Neuron (in vitro differentiated cells): ENCODE results near the gene TMA16.
"Not testable (repeated sequence)": the region's sequence is repeated elsewhere in the genome, so short reads cannot be mapped to it uniquely, and the experiment has no call there.

Experiments used
- H2AFZ ChIP-seq: one replicate; pipeline ENCODE4 v1.6.1; 2013; ENCODE audit warnings: low read depth, mild to moderate bottlenecking, inconsistent platforms, low read length, moderate library complexity
- H3K27me3 ChIP-seq: one replicate; pipeline ENCODE4 v1.6.1; 2013; ENCODE audit warnings: low read length; ENCODE audit not compliant: insufficient read depth
- H3K36me3 ChIP-seq: one replicate; pipeline ENCODE4 v1.6.1; 2013; ENCODE audit warnings: low read length; ENCODE audit not compliant: insufficient read depth
- H3K4me1 ChIP-seq: one replicate; pipeline ENCODE4 v1.6.1; 2013; ENCODE audit warnings: low read length; ENCODE audit not compliant: insufficient read depth
- H3K4me3 ChIP-seq: 2 replicates; pipeline ENCODE4 v1.5.1; 2013; ENCODE audit warnings: mild to moderate bottlenecking, low read length, moderate library complexity
- H3K9me3 ChIP-seq: one replicate; pipeline ENCODE4 v1.6.1; 2013; ENCODE audit warnings: low read length

The TMA16 gene

GRCh38 chr4:163494360-163495241 lies at the start of gene TMA16:
TSS of gene TMA16 (plus strand) at chr4:163494690. CDS start at chr4:163494802, 112 bp downstream.
- Histone ChIP-seq H3K27me3 (no peaks in the 10 kb centered on the region), H3K4me1 (peaks cover 8% of the 10 kb centered on the region), H2AFZ (peak within 1 kb of the TSS; percentile 83), H3K36me3 (peaks cover 3% of the 10 kb centered on the region), H3K9me3 (no peaks in the 10 kb centered on the region), H3K4me3 (peak within 1 kb of the TSS; percentile 69)

GRCh38 chr4:163447023-163447422 lies 47.5 kb upstream of the TMA16 start:
- H3K36me3 ChIP-seq, H3K27me3 ChIP-seq, H3K4me3 ChIP-seq, H3K4me1 ChIP-seq, H3K9me3 ChIP-seq, H2AFZ ChIP-seq: not testable (repeated sequence)

- H3K4me1 ChIP-seq, result no peaks in the 10 kb centered on the region
- H3K9me3 ChIP-seq, result no peaks in the 10 kb centered on the region
- H3K27me3 ChIP-seq, result no peaks in the 10 kb centered on the region
Observed at GRCh38 chr4:163447481-163447880, 47.0 kb upstream of the TMA16 start.

GRCh38 chr4:163448540-163449203 lies 45.8 kb upstream of the TMA16 start:
- Histone ChIP-seq H3K4me3 (no peak overlapping the region), H3K9me3 (no peaks in the 10 kb centered on the region), H3K4me1 (no peaks in the 10 kb centered on the region), H3K36me3 (no peaks in the 10 kb centered on the region), H3K27me3 (no peaks in the 10 kb centered on the region), H2AFZ (no peak overlapping the region)

More at GRCh38 chr4:163447481-163447880, 47.0 kb upstream of the TMA16 start:
- Histone ChIP-seq H2AFZ (no peak overlapping the region), H3K36me3 (no peaks in the 10 kb centered on the region), H3K4me3 (no peak overlapping the region)

- Histone ChIP-seq H2AFZ (no peak overlapping the region), H3K9me3 (no peaks in the 10 kb centered on the region), H3K4me1 (no peaks in the 10 kb centered on the region), H3K27me3 (no peaks in the 10 kb centered on the region), H3K36me3 (no peaks in the 10 kb centered on the region), H3K4me3 (no peak overlapping the region)
Observed at GRCh38 chr4:163462556-163462955, 31.9 kb upstream of the TMA16 start.

- Histone ChIP-seq H3K9me3 (no peaks in the 10 kb centered on the region), H3K4me1 (no peaks in the 10 kb centered on the region), H3K27me3 (peaks cover 2% of the 10 kb centered on the region), H3K4me3 (no peak overlapping the region), H3K36me3 (no peaks in the 10 kb centered on the region), H2AFZ (no peak overlapping the region)
Observed at GRCh38 chr4:163467082-163467770, 27.3 kb upstream of the TMA16 start.

DNA sequence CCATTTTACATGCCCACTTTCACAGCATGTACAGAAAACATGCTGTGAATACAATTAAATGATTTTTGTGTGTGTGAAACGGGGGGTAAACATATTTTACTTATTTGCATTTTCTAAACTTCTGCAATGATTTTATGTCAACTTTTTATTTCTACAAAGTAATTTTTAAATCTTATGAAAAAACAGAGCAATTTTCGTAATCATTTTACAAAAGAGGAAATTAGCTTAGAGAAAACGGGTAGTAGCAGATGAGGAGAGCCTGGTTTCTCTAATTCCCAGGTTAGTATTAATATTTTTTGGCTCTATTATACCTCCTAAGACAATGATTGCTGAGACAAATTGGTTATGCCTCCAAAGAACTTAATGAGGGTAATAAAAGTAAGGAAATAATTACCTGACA lies 24.1 kb upstream of the TMA16 start:
- no peak overlapping the region for H3K4me3 ChIP-seq
- peaks cover 2% of the 10 kb centered on the region for H3K27me3 ChIP-seq
- no peak overlapping the region for H2AFZ ChIP-seq
- no peaks in the 10 kb centered on the region for H3K9me3 ChIP-seq
- no peaks in the 10 kb centered on the region for H3K4me1 ChIP-seq
- H3K36me3 ChIP-seq, result no peaks in the 10 kb centered on the region

- H3K4me1 ChIP-seq, result no peaks in the 10 kb centered on the region
- H3K27me3 ChIP-seq, result peaks cover 4% of the 10 kb centered on the region
- H3K36me3 ChIP-seq, result no peaks in the 10 kb centered on the region
- H2AFZ ChIP-seq, result no peak overlapping the region
- no peak overlapping the region for H3K4me3 ChIP-seq
- H3K9me3 ChIP-seq, result no peaks in the 10 kb centered on the region
Observed at GRCh38 chr4:163473130-163473529, 21.4 kb upstream of the TMA16 start.

GRCh38 chr4:163473576-163473975 lies 20.9 kb upstream of the TMA16 start, which contains the start of gene TKTL2:
TSS of gene TKTL2 (minus strand) at chr4:163473754. CDS start at chr4:163473734, 20 bp downstream.
- Histone ChIP-seq H3K27me3 (peaks cover 4% of the 10 kb centered on the region), H3K4me3 (no peak within 1 kb of the TSS), H3K36me3 (no peaks in the 10 kb centered on the region), H3K9me3 (no peaks in the 10 kb centered on the region), H2AFZ (no peak within 1 kb of the TSS), H3K4me1 (no peaks in the 10 kb centered on the region)

DNA sequence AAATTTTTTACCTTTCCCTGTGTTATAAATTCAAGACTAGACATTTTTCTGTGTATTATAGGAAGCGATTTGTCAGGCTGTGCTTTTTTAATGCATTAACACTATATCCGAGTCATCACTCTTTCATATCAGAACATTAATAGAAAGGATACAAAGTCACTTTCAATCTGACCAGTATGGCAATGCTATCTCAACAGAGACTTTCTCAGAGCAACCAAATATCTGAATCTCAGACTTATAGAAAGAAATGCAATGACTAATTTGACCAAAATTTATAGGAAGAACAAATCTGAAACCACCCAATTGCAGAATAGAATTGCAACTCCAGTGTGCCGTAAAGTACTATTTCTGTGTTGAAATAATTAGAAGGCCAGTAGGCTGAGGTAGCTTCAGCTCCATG lies 20.5 kb upstream of the TMA16 start:
- no peaks in the 10 kb centered on the region for H3K36me3 ChIP-seq
- H3K4me3 ChIP-seq, result no peak overlapping the region
- no peak overlapping the region for H2AFZ ChIP-seq
- H3K27me3 ChIP-seq, result peaks cover 4% of the 10 kb centered on the region
- no peaks in the 10 kb centered on the region for H3K9me3 ChIP-seq
- no peaks in the 10 kb centered on the region for H3K4me1 ChIP-seq

- no peaks in the 10 kb centered on the region for H3K36me3 ChIP-seq
- no peaks in the 10 kb centered on the region for H3K4me1 ChIP-seq
- no peak overlapping the region for H2AFZ ChIP-seq
- H3K27me3 ChIP-seq, result peaks cover 8% of the 10 kb centered on the region
- H3K9me3 ChIP-seq, result no peaks in the 10 kb centered on the region
- H3K4me3 ChIP-seq, result no peak overlapping the region
Observed at GRCh38 chr4:163476761-163477438, 17.6 kb upstream of the TMA16 start.

DNA sequence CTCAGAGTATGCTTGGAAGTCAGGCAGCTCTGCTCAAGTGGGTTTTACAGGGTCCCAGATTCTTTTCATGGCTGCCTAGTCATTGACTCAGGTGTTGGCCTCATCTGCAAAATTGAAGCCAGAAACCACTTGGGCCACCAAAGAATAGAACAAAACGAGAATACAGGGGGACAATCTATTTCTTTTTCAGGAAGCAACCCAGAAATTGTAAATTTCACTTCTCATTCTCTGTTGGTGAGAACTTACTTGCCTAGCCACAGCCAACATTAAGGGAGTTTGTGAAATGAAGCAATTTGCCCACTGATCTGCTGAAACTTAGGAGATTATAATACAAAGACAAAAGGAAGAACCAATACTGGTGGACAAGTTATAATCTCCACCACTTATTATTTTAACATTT lies 12.3 kb upstream of the TMA16 start:
- H3K36me3 ChIP-seq, result no peaks in the 10 kb centered on the region
- H3K27me3 ChIP-seq, result peaks cover 8% of the 10 kb centered on the region
- no peak overlapping the region for H2AFZ ChIP-seq
- H3K4me1 ChIP-seq, result no peaks in the 10 kb centered on the region
- no peak overlapping the region for H3K4me3 ChIP-seq
- peaks cover 1% of the 10 kb centered on the region for H3K9me3 ChIP-seq
